ENCODE measurements around the gene POLR2I.

- TF ChIP-seq CREB1 (CRISPR knock-in tag; IDR thresholded peaks at IDR 0.05; ENCODE audit: low read depth): no peak
- no peak for TF ChIP-seq CTCF (conservative IDR thresholded peaks at IDR 0.05; ENCODE audit: low read depth in 2 of 2)
- no peak for TF ChIP-seq EZH2 (IDR thresholded peaks at IDR 0.05; ENCODE audit: low read depth, unreplicated experiment)
- TF ChIP-seq REST (IDR thresholded peaks at IDR 0.05; ENCODE audit: unreplicated experiment): no peak
- TF ChIP-seq POLR2AphosphoS5 (IDR thresholded peaks at IDR 0.05; ENCODE audit: low read depth): no peak
- no peak for TF ChIP-seq ZNF462 (CRISPR knock-in tag; IDR thresholded peaks at IDR 0.05)
Measured at GRCh38 chr19:36092566-36092965, 22.1 kb downstream of the POLR2I start.
